ENCODE measurements around the gene ERMAP.

The ERMAP gene

GRCh38 chr1:42832641-42833240, 15.8 kb downstream of the ERMAP start:
- TF ChIP-seq CTCF (IDR thresholded peaks at IDR 0.05; ENCODE audit: insufficient read depth, low read depth, low read length, missing control alignments), result no peak
- H3K4me3 ChIP-seq (ENCODE audit: low read depth, low read length), result no peak overlapping the region
- no peak for DNase-seq (ENCODE audit: low read depth)

- H3K4me3 ChIP-seq (ENCODE audit: low read depth, low read length), result no peak overlapping the region
- TF ChIP-seq CTCF (IDR thresholded peaks at IDR 0.05; ENCODE audit: insufficient read depth, low read depth, low read length, missing control alignments), result no peak
- no peak for DNase-seq (ENCODE audit: low read depth)
These were observed 17.1 kb downstream of the ERMAP start for GRCh38 chr1:42833981-42834380.

- no peak for DNase-seq (ENCODE audit: low read depth)
- TF ChIP-seq CTCF (IDR thresholded peaks at IDR 0.05; ENCODE audit: insufficient read depth, low read depth, low read length, missing control alignments), result no peak
These were observed 17.9 kb downstream of the ERMAP start for GRCh38 chr1:42834803-42835202.

GRCh38 chr1:42835422-42835821, 18.5 kb downstream of the ERMAP start:
- H3K4me3 ChIP-seq (ENCODE audit: low read depth, low read length), result no peak overlapping the region
- no peak for DNase-seq (ENCODE audit: low read depth)
- TF ChIP-seq CTCF (IDR thresholded peaks at IDR 0.05; ENCODE audit: insufficient read depth, low read depth, low read length, missing control alignments), result no peak

More at GRCh38 chr1:42834803-42835202, 17.9 kb downstream of the ERMAP start:
- no peak overlapping the region for H3K4me3 ChIP-seq (ENCODE audit: low read depth, low read length)

GRCh38 chr1:42837709-42838108, 20.8 kb downstream of the ERMAP start:
- H3K4me3 ChIP-seq (ENCODE audit: low read depth, low read length), result no peak overlapping the region
- DNase-seq (ENCODE audit: low read depth), result no peak
- TF ChIP-seq CTCF (IDR thresholded peaks at IDR 0.05; ENCODE audit: insufficient read depth, low read depth, low read length, missing control alignments), result no peak

GRCh38 chr1:42838482-42839190, 21.7 kb downstream of the ERMAP start:
- TF ChIP-seq CTCF (IDR thresholded peaks at IDR 0.05; ENCODE audit: insufficient read depth, low read depth, low read length, missing control alignments), result no peak
- no peak overlapping the region for H3K4me3 ChIP-seq (ENCODE audit: low read depth, low read length)
- no peak for DNase-seq (ENCODE audit: low read depth)
